Dendritic cell treated with granulocyte-macrophage colony-stimulating factor and Interleukin-4, amounts not matched to agents 40 ng/mL and 50 ng/mL, for 4 days (primary cell): ENCODE results near the gene ITIH4.

Source experiments
- H3K27ac Mint-ChIP-seq: one replicate; pipeline ENCODE4 v1.8.0; 2022; ENCODE audit warnings: mild to moderate bottlenecking, mixed read lengths
- H3K27me3 Mint-ChIP-seq: one replicate; pipeline ENCODE4 v1.8.0; 2022; ENCODE audit warnings: mild to moderate bottlenecking, mixed read lengths
- H3K36me3 Mint-ChIP-seq: one replicate; pipeline ENCODE4 v1.8.0; 2022; ENCODE audit warnings: low read depth, mixed read lengths
- H3K4me1 Mint-ChIP-seq: one replicate; pipeline ENCODE4 v1.8.0; 2022; ENCODE audit warnings: low read depth, mixed read lengths
- H3K4me3 Mint-ChIP-seq: one replicate; pipeline ENCODE4 v1.8.0; 2022; ENCODE audit warnings: mild to moderate bottlenecking, moderate library complexity, mixed read lengths
- H3K9me3 Mint-ChIP-seq: one replicate; pipeline ENCODE4 v1.8.0; 2022; ENCODE audit warnings: mixed read lengths
- intact Hi-C: fragments of 100-400 bp; cut with micrococcal nuclease; formaldehyde crosslinking; loops from one replicate; pipeline ENCODE4 v1.15.0; 2022

The ITIH4 gene

GRCh38 chr3:52774901-52775864, 55.3 kb downstream of the ITIH4 start:
- H3K4me1 Mint-ChIP-seq = peaks cover 70% of the 10 kb centered on the region
- H3K27me3 Mint-ChIP-seq = no peaks in the 10 kb centered on the region
- intact Hi-C loops = no loop called here
- no peak overlapping the region for H3K4me3 Mint-ChIP-seq
- no peaks in the 10 kb centered on the region for H3K36me3 Mint-ChIP-seq
- no peaks in the 10 kb centered on the region for H3K9me3 Mint-ChIP-seq
- H3K27ac Mint-ChIP-seq = peak overlapping the region; percentile 80

- H3K36me3 Mint-ChIP-seq = no peaks in the 10 kb centered on the region
- peak overlapping the region; percentile 80 for H3K27ac Mint-ChIP-seq
- H3K27me3 Mint-ChIP-seq = no peaks in the 10 kb centered on the region
- peaks cover 70% of the 10 kb centered on the region for H3K4me1 Mint-ChIP-seq
- intact Hi-C loops = no loop called here
- no peaks in the 10 kb centered on the region for H3K9me3 Mint-ChIP-seq
- H3K4me3 Mint-ChIP-seq = no peak overlapping the region
Measured at GRCh38 chr3:52774066-52774713, 56.3 kb downstream of the ITIH4 start.

- H3K4me1 Mint-ChIP-seq = peaks cover 64% of the 10 kb centered on the region
- no peaks in the 10 kb centered on the region for H3K9me3 Mint-ChIP-seq
- no peak overlapping the region for H3K4me3 Mint-ChIP-seq
- intact Hi-C loops = no loop called here
- no peaks in the 10 kb centered on the region for H3K27me3 Mint-ChIP-seq
- H3K27ac Mint-ChIP-seq = peak overlapping the region; percentile 80
- peaks cover 2% of the 10 kb centered on the region for H3K36me3 Mint-ChIP-seq
Measured at GRCh38 chr3:52773361-52774065, 57.0 kb downstream of the ITIH4 start.

GRCh38 chr3:52771702-52772101, 58.8 kb downstream of the ITIH4 start:
- Mint-ChIP-seq H3K36me3 (peaks cover 21% of the 10 kb centered on the region), H3K9me3 (no peaks in the 10 kb centered on the region), H3K27me3 (no peaks in the 10 kb centered on the region), H3K4me1 (peaks cover 56% of the 10 kb centered on the region), H3K27ac (peak overlapping the region; percentile 97), H3K4me3 (peak overlapping the region; percentile 82)
- intact Hi-C loops = no loop called here

- Mint-ChIP-seq H3K4me1 (peaks cover 54% of the 10 kb centered on the region), H3K36me3 (peaks cover 25% of the 10 kb centered on the region)
Measured at GRCh38 chr3:52771334-52771681, 59.2 kb downstream of the ITIH4 start.

GRCh38 chr3:52770496-52771333, 59.8 kb downstream of the ITIH4 start, which contains the start of gene NEK4:
TSS of gene NEK4 (minus strand) at chr3:52770940. CDS start at chr3:52770746, 194 bp downstream.
- intact Hi-C loops = no loop called here
- peaks cover 30% of the 10 kb centered on the region for H3K36me3 Mint-ChIP-seq
- no peaks in the 10 kb centered on the region for H3K27me3 Mint-ChIP-seq
- no peaks in the 10 kb centered on the region for H3K9me3 Mint-ChIP-seq
- peaks cover 48% of the 10 kb centered on the region for H3K4me1 Mint-ChIP-seq
- peak within 1 kb of the TSS; percentile 82 for H3K4me3 Mint-ChIP-seq
- H3K27ac Mint-ChIP-seq = peak within 1 kb of the TSS; percentile 97

More at GRCh38 chr3:52771334-52771681, 59.2 kb downstream of the ITIH4 start:
- intact Hi-C loops = no loop called here
- Mint-ChIP-seq H3K27ac (peak overlapping the region; percentile 97), H3K9me3 (no peaks in the 10 kb centered on the region), H3K27me3 (no peaks in the 10 kb centered on the region), H3K4me3 (peak overlapping the region; percentile 82)

GRCh38 chr3:52769786-52770455, 60.6 kb downstream of the ITIH4 start:
- H3K4me1 Mint-ChIP-seq = peaks cover 40% of the 10 kb centered on the region
- H3K27ac Mint-ChIP-seq = peak overlapping the region; percentile 12
- H3K36me3 Mint-ChIP-seq = peaks cover 38% of the 10 kb centered on the region
- no peaks in the 10 kb centered on the region for H3K27me3 Mint-ChIP-seq
- no peaks in the 10 kb centered on the region for H3K9me3 Mint-ChIP-seq
- H3K4me3 Mint-ChIP-seq = peak overlapping the region; percentile 76
- intact Hi-C loops = no loop called here

- no peak overlapping the region for H3K4me3 Mint-ChIP-seq
- peaks cover 76% of the 10 kb centered on the region for H3K36me3 Mint-ChIP-seq
- intact Hi-C loops = no loop called here
- H3K9me3 Mint-ChIP-seq = no peaks in the 10 kb centered on the region
- H3K27ac Mint-ChIP-seq = peak overlapping the region; percentile 89
- no peaks in the 10 kb centered on the region for H3K27me3 Mint-ChIP-seq
- H3K4me1 Mint-ChIP-seq = peaks cover 27% of the 10 kb centered on the region
Measured at GRCh38 chr3:52763466-52763865, 67.0 kb downstream of the ITIH4 start.
